Activated T-cell treated with anti-CD3 and anti-CD28 coated beads, Interleukin-2, amount 50 U/mL, for 72 hours (primary cell): ENCODE data around the gene IQCC. TPM values are rescaled to one million over a fixed set of nuclear protein-coding genes. Genes with fewer than 3 reads are reported as not detected.

ENCODE experiments used
- ATAC-seq, 2 donors: fragments of 150-1000 bp; cut with Tn5 transposase; replicated peaks in 1 of 2; 2 replicates each; pipeline ENCODE4 v1.10.0; 2021; ENCODE audit warnings: moderate library complexity in 2 of 2, mild to moderate bottlenecking in 1 of 2
- DNase-seq, 2 donors: peaks; one replicate each; pipeline ENCODE4 v3.0.0; 2021 to 2022; ENCODE audit warnings: mixed read lengths in 1 of 2
- H3K27ac Mint-ChIP-seq: one replicate; pipeline ENCODE4 v1.8.0; 2022; ENCODE audit warnings: mild to moderate bottlenecking, moderate library complexity, mixed read lengths
- H3K27me3 Mint-ChIP-seq: one replicate; pipeline ENCODE4 v1.8.0; 2022; ENCODE audit warnings: low read depth, mixed read lengths
- H3K36me3 Mint-ChIP-seq, 2 donors: one replicate each; pipeline ENCODE4 v1.8.0; 2022; ENCODE audit warnings: mixed read lengths in 2 of 2, mild to moderate bottlenecking in 1 of 2; ENCODE audit not compliant: insufficient read depth in 2 of 2
- H3K4me1 Mint-ChIP-seq: one replicate; pipeline ENCODE4 v1.8.0; 2022; ENCODE audit warnings: low read depth, mixed read lengths
- H3K4me3 Mint-ChIP-seq, 2 donors: one replicate each; pipeline ENCODE4 v1.8.0; 2022; ENCODE audit warnings: mild to moderate bottlenecking in 2 of 2, mixed read lengths in 2 of 2, moderate library complexity in 2 of 2
- H3K9me3 Mint-ChIP-seq, 2 donors: one replicate each; pipeline ENCODE4 v1.8.0; 2022; ENCODE audit warnings: mixed read lengths in 2 of 2
- total RNA-seq, 2 donors: library from RNA; stranded (reverse); gene quantifications; one replicate each; pipeline ENCODE4 v1.2.3, GENCODE V29; 2022

The IQCC gene
- total RNA-seq, 2 donors from 2014 or later, result 3.7 to 4.6 TPM

GRCh38 chr1:32181563-32181962, 23.9 kb upstream of the IQCC start:
- Mint-ChIP-seq H3K4me3 (peak overlapping the region; percentile 98 to 99), H3K9me3 (no peaks in the 10 kb centered on the region), H3K27me3 (no peaks in the 10 kb centered on the region), H3K36me3 (peaks cover 33 to 51% of the 10 kb centered on the region in 2 donors), H3K4me1 (peaks cover 69% of the 10 kb centered on the region), H3K27ac (peak overlapping the region; percentile 98)
- ATAC-seq, result no peak
- no peak for DNase-seq

- no peaks in the 10 kb centered on the region for H3K27me3 Mint-ChIP-seq
Observed at GRCh38 chr1:32182060-32182459, 23.4 kb upstream of the IQCC start.

GRCh38 chr1:32184650-32185049, 20.8 kb upstream of the IQCC start:
- Mint-ChIP-seq H3K36me3 (peaks cover 36 to 68% of the 10 kb centered on the region in 2 donors), H3K27me3 (no peaks in the 10 kb centered on the region), H3K4me1 (peaks cover 72% of the 10 kb centered on the region), H3K4me3 (peak overlapping the region; percentile 70), H3K27ac (peak overlapping the region; percentile 84), H3K9me3 (no peaks in the 10 kb centered on the region)
- DNase-seq, result no peak
- no peak for ATAC-seq

More at GRCh38 chr1:32182060-32182459, 23.4 kb upstream of the IQCC start:
- H3K4me3 Mint-ChIP-seq, result peak overlapping the region; percentile 68 to 98
- peak overlapping the region; percentile 78 for H3K27ac Mint-ChIP-seq
- H3K4me1 Mint-ChIP-seq, result peaks cover 72% of the 10 kb centered on the region
- ATAC-seq (no peak), DNase-seq (no peak)
- no peaks in the 10 kb centered on the region for H3K9me3 Mint-ChIP-seq
- peaks cover 33 to 53% of the 10 kb centered on the region in 2 donors for H3K36me3 Mint-ChIP-seq

- no peak for DNase-seq
- Mint-ChIP-seq H3K27me3 (no peaks in the 10 kb centered on the region), H3K9me3 (no peaks in the 10 kb centered on the region), H3K4me1 (peaks cover 60% of the 10 kb centered on the region), H3K4me3 (peak overlapping the region; percentile 62 to 73), H3K27ac (peak overlapping the region; percentile 99), H3K36me3 (peaks cover 30 to 66% of the 10 kb centered on the region in 2 donors)
- ATAC-seq, result peak; percentile 52 to 61
Observed at GRCh38 chr1:32186077-32186476, 19.4 kb upstream of the IQCC start.

GRCh38 chr1:32186491-32186890, 19.0 kb upstream of the IQCC start:
- Mint-ChIP-seq H3K36me3 (peaks cover 26 to 64% of the 10 kb centered on the region in 2 donors), H3K4me1 (peaks cover 60% of the 10 kb centered on the region), H3K4me3 (peak overlapping the region; percentile 62 to 73), H3K27me3 (no peaks in the 10 kb centered on the region), H3K9me3 (no peaks in the 10 kb centered on the region), H3K27ac (peak overlapping the region; percentile 99)
- ATAC-seq, result peak in 1 of 2 donors; percentile 7
- DNase-seq, result no peak

- no peak overlapping the region for H3K27ac Mint-ChIP-seq
- H3K9me3 Mint-ChIP-seq, result no peaks in the 10 kb centered on the region
- DNase-seq (no peak), ATAC-seq (no peak)
- H3K4me3 Mint-ChIP-seq, result no peak overlapping the region
- no peaks in the 10 kb centered on the region for H3K27me3 Mint-ChIP-seq
- peaks cover 60% of the 10 kb centered on the region for H3K4me1 Mint-ChIP-seq
- peaks cover 29 to 66% of the 10 kb centered on the region in 2 donors for H3K36me3 Mint-ChIP-seq
Observed at GRCh38 chr1:32187850-32188249, 17.6 kb upstream of the IQCC start.

GRCh38 chr1:32192220-32192948, 13.1 kb upstream of the IQCC start:
- ATAC-seq (no peak), DNase-seq (no peak)
- no peak overlapping the region for H3K4me3 Mint-ChIP-seq
- H3K27me3 Mint-ChIP-seq, result no peaks in the 10 kb centered on the region
- no peaks in the 10 kb centered on the region for H3K9me3 Mint-ChIP-seq
- no peak overlapping the region for H3K27ac Mint-ChIP-seq
- H3K36me3 Mint-ChIP-seq, result peaks cover 18 to 56% of the 10 kb centered on the region in 2 donors
- peaks cover 67% of the 10 kb centered on the region for H3K4me1 Mint-ChIP-seq

- H3K4me1 Mint-ChIP-seq, result peaks cover 82% of the 10 kb centered on the region
- no peaks in the 10 kb centered on the region for H3K27me3 Mint-ChIP-seq
- no peak overlapping the region for H3K27ac Mint-ChIP-seq
- peaks cover 15 to 42% of the 10 kb centered on the region in 2 donors for H3K36me3 Mint-ChIP-seq
- DNase-seq, result no peak
- H3K4me3 Mint-ChIP-seq, result no peak overlapping the region
- no peaks in the 10 kb centered on the region for H3K9me3 Mint-ChIP-seq
- ATAC-seq, result no peak
Observed at GRCh38 chr1:32194984-32195383, 10.5 kb upstream of the IQCC start.

DNA sequence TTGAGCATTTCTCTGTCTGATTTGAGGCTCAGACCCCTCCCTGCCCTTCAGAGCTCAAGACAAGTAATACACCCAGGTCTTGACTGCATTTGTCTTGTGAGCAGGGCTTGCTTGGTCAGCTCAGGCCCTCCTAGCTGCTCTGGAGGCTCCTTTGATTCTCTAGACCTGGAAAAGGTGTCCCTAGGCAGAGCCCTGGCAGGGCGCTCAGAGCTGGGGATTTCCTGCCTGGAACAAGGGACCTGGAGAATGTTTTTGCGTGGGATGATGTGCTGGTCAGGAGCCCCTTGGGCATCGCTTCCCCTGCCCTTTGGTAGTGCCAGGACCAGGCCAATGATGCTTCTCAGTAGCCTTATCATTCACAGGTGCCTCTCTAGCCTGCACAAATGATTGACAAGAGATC, 9.9 kb upstream of the IQCC start:
- peaks cover 12 to 37% of the 10 kb centered on the region in 2 donors for H3K36me3 Mint-ChIP-seq
- ATAC-seq (no peak), DNase-seq (no peak)
- no peak overlapping the region for H3K4me3 Mint-ChIP-seq
- peaks cover 88% of the 10 kb centered on the region for H3K4me1 Mint-ChIP-seq
- no peak overlapping the region for H3K27ac Mint-ChIP-seq
- no peaks in the 10 kb centered on the region for H3K27me3 Mint-ChIP-seq
- H3K9me3 Mint-ChIP-seq, result no peaks in the 10 kb centered on the region

DNA sequence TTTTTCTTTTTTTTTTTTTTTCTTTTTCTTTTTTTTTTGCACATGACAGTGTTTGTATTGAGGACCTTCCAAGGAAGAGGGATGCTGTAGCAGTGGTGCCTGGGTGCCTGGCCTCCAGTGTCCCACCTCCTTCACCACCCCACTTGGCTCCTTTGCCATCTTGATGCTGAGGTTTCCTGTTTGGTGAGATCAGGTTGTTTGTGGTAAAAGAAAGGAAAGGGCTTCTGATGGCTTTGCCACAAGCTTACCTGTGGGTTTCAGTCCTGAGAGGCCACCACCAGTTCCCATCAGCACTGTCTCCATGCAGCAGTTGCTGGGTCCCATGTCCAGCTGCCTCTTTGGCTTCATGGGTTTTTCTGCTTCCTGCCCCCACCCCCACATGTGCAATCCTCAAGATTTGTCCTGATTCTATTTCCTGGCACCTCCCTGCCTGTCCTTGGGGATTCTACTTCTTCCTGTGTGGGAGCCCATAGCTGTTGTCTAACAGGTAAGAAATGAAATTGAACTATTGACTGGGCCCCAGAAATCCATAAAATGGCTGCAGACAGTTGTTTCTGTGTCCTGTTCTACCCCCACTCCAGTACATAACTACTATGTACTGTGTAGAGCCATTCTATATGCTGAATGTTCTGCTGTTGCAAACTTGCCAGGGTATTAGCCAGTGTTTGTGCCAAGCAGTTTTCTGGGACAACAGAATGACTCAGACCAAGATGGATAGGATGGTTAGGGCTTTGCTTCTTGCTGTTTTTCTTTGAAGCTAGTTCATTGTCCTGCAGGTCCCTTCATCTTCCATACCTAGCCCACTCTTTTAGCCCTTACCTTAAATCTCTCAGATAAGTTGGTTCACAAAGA, 9.3 kb upstream of the IQCC start:
- Mint-ChIP-seq H3K9me3 (no peaks in the 10 kb centered on the region), H3K36me3 (peaks cover 12 to 35% of the 10 kb centered on the region in 2 donors), H3K4me1 (peaks cover 90% of the 10 kb centered on the region), H3K27me3 (no peaks in the 10 kb centered on the region), H3K27ac (no peak overlapping the region), H3K4me3 (peak overlapping the region; percentile 43 to 58)
- DNase-seq (no peak), ATAC-seq (peak in 1 of 2 donors; percentile 11)

DNA sequence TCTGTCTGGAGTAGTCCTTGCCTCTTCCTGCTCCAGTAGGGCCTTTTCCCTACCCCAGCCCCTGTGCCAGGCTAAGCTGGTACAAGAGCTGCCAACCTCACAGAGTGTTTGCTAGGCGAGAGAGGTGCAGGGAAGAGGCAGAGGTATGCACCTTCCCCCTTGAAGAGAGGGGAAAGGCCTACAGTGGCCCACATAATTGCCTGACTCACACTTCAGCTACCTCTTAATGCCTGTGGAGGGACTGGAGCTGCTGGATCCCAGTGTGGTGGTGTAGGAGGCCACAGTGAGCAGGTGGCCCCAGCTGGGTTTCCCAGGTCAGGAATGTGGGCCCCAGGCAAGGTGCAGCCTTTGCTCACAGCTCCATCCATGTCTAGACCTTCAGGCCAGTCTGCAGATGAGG, 8.4 kb upstream of the IQCC start:
- no peaks in the 10 kb centered on the region for H3K9me3 Mint-ChIP-seq
- H3K36me3 Mint-ChIP-seq, result peaks cover 8 to 27% of the 10 kb centered on the region in 2 donors
- no peak overlapping the region for H3K27ac Mint-ChIP-seq
- no peak overlapping the region for H3K4me3 Mint-ChIP-seq
- peaks cover 90% of the 10 kb centered on the region for H3K4me1 Mint-ChIP-seq
- no peak for ATAC-seq
- H3K27me3 Mint-ChIP-seq, result no peaks in the 10 kb centered on the region
- DNase-seq, result no peak

GRCh38 chr1:32197837-32198236, 7.6 kb upstream of the IQCC start:
- no peak for DNase-seq
- H3K4me1 Mint-ChIP-seq, result peaks cover 89% of the 10 kb centered on the region
- no peak for ATAC-seq
- peaks cover 8 to 23% of the 10 kb centered on the region in 2 donors for H3K36me3 Mint-ChIP-seq
- H3K4me3 Mint-ChIP-seq, result no peak overlapping the region
- peak overlapping the region; percentile 26 for H3K27ac Mint-ChIP-seq
- no peaks in the 10 kb centered on the region for H3K9me3 Mint-ChIP-seq
- H3K27me3 Mint-ChIP-seq, result no peaks in the 10 kb centered on the region
